OCI-LY7 (cell line): ENCODE results near the gene TPBGL. TPM values are rescaled to one million over a fixed set of nuclear protein-coding genes. Genes with fewer than 3 reads are reported as not detected.

Experiments
- BruUV-seq: library from RNA; stranded (reverse); fragments of 400-500 nt; replicated peaks from 2 replicates; lab custom pipeline; 2021; lab: Mats Ljungman, UMichigan
- CTCF ChIA-PET: fragments of 300-600 bp; sonication (Branson Sonifier 250); formaldehyde crosslinking; loops from one replicate; lab custom pipeline; 2022; ENCODE audit warnings: antibody characterized with exemption; ENCODE audit not compliant: unreplicated experiment; lab: Charles Lee
- POLR2A ChIA-PET: fragments of 300-600 bp; sonication (Branson Sonifier 250); formaldehyde crosslinking; loops from one replicate; lab custom pipeline; 2022; ENCODE audit warnings: antibody characterized with exemption; lab: Charles Lee
- DNase-seq: peaks from one replicate; pipeline ENCODE4 v3.0.0-alpha.2; 2015; ENCODE audit warnings: low spot score
- H2AFZ ChIP-seq: fragments of 200-600 bp; sonication (generic), shearing (Covaris generic); 2 replicates; pipeline ENCODE4 v1.6.1; 2014; ENCODE audit warnings: mild to moderate bottlenecking, antibody characterized with exemption, low read length, moderate library complexity
- H3K27ac ChIP-seq: fragments of 200-600 bp; sonication (generic); 2 replicates; pipeline ENCODE4 v1.5.1; 2014; ENCODE audit warnings: mixed run types, low read depth, mild to moderate bottlenecking, moderate library complexity, low read length, inconsistent platforms; ENCODE audit not compliant: poor library complexity, severe bottlenecking
- H3K36me3 ChIP-seq: fragments of 200-600 bp; sonication (generic); 2 replicates; pipeline ENCODE4 v1.6.1; 2014; ENCODE audit warnings: mild to moderate bottlenecking, antibody characterized with exemption, low read length, moderate library complexity, mixed read lengths; ENCODE audit not compliant: insufficient read depth
- H3K4me1 ChIP-seq: fragments of 200-600 bp; sonication (generic); 2 replicates; pipeline ENCODE4 v1.5.1; 2014; ENCODE audit warnings: mild to moderate bottlenecking, low read length; ENCODE audit not compliant: insufficient read depth, poor library complexity, severe bottlenecking
- H3K4me2 ChIP-seq: fragments of 200-600 bp; sonication (generic); 2 replicates; pipeline ENCODE4 v1.6.1; 2014; ENCODE audit warnings: mild to moderate bottlenecking, low read length
- H3K4me3 ChIP-seq: fragments of 200-600 bp; sonication (generic); 2 replicates; pipeline ENCODE4 v1.5.1; 2014; ENCODE audit warnings: mild to moderate bottlenecking, low read depth, low read length; ENCODE audit not compliant: poor library complexity, severe bottlenecking
- H3K79me2 ChIP-seq: fragments of 200-600 bp; sonication (generic); 2 replicates; pipeline ENCODE4 v1.6.1; 2016; ENCODE audit warnings: low read depth, mild to moderate bottlenecking, low read length, moderate library complexity, mixed read lengths; ENCODE audit not compliant: insufficient read depth
- H3K9me2 ChIP-seq: fragments of 200-600 bp; sonication (generic); 2 replicates; pipeline ENCODE4 v1.6.1; 2016; ENCODE audit warnings: mild to moderate bottlenecking, low read length, mixed read lengths; ENCODE audit not compliant: insufficient read depth
- H3K9me3 ChIP-seq: fragments of 200-600 bp; sonication (generic); 2 replicates; pipeline ENCODE4 v1.6.1; 2014; ENCODE audit warnings: mild to moderate bottlenecking, mixed run types, low read length, mixed read lengths
- H4K20me1 ChIP-seq: fragments of 200-600 bp; sonication (generic); 2 replicates; pipeline ENCODE4 v1.6.1; 2014; ENCODE audit warnings: mild to moderate bottlenecking, antibody characterized with exemption, low read length, moderate library complexity, mixed read lengths; ENCODE audit not compliant: insufficient read depth
- EZH2phosphoT487 ChIP-seq: fragments of 200-600 bp; sonication (generic); IDR thresholded peaks from 2 replicates; pipeline ENCODE4 v1.6.1; 2018; ENCODE audit warnings: low read depth, borderline replicate concordance, mild to moderate bottlenecking, mixed run types, antibody characterized with exemption, low read length, moderate library complexity, mixed read lengths
- intact Hi-C: fragments of 100-400 bp; cut with micrococcal nuclease; formaldehyde crosslinking; loops from one replicate; pipeline ENCODE4 v1.10.0; 2022; ENCODE audit not compliant: unreplicated experiment
- total RNA-seq, 2 experiments: library from RNA; depleted of rRNA in 1 of 2; stranded (reverse); fragments of >200 nt in 1 of 2; shearing (Covaris generic) in 1 of 2; gene quantifications; 2 replicates each; pipeline ENCODE4 v1.2.3, GENCODE V29; 2014 to 2022
- TF ChIP-seq, protein P1 (sequence below): fragments of 200-600 bp; sonication (generic); conservative IDR thresholded peaks from 2 replicates; pipeline ENCODE4 v1.5.1; 2014; ENCODE audit warnings: mild to moderate bottlenecking, antibody characterized with exemption, low read length, moderate library complexity, mixed read lengths

TPBGL gene
- total RNA-seq, 2 experiments from 2014 or later: not detected

- Histone ChIP-seq H3K79me2 (no peaks in the 10 kb centered on the region), H3K4me1 (no peaks in the 10 kb centered on the region), H3K27ac (no peak overlapping the region), H4K20me1 (no peaks in the 10 kb centered on the region), H3K4me2 (no peak overlapping the region), H3K9me2 (no peaks in the 10 kb centered on the region), H3K4me3 (no peak overlapping the region), H3K36me3 (no peaks in the 10 kb centered on the region), H2AFZ (no peak overlapping the region), H3K9me3 (no peaks in the 10 kb centered on the region)
- TF ChIP-seq, protein P1, sequence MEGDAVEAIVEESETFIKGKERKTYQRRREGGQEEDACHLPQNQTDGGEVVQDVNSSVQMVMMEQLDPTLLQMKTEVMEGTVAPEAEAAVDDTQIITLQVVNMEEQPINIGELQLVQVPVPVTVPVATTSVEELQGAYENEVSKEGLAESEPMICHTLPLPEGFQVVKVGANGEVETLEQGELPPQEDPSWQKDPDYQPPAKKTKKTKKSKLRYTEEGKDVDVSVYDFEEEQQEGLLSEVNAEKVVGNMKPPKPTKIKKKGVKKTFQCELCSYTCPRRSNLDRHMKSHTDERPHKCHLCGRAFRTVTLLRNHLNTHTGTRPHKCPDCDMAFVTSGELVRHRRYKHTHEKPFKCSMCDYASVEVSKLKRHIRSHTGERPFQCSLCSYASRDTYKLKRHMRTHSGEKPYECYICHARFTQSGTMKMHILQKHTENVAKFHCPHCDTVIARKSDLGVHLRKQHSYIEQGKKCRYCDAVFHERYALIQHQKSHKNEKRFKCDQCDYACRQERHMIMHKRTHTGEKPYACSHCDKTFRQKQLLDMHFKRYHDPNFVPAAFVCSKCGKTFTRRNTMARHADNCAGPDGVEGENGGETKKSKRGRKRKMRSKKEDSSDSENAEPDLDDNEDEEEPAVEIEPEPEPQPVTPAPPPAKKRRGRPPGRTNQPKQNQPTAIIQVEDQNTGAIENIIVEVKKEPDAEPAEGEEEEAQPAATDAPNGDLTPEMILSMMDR: no peak
- TF ChIP-seq EZH2phosphoT487: no peak
- POLR2A ChIA-PET: interaction anchor here (1.3 kb wide), 1 partner anchor 10 kb away, joined by 4 read pairs; no protein-coding TSS in a partner anchor
- intact Hi-C loops: no loop called here
- CTCF ChIA-PET: no interaction called here
- BruUV-seq: no TSS peak
- no peak for DNase-seq
Measured at GRCh38 chr11:75286826-75287465, 46.4 kb downstream of the TPBGL start.

GRCh38 chr11:75287579-75287978 is 47.0 kb downstream of the TPBGL start:
- H3K36me3 ChIP-seq: no peaks in the 10 kb centered on the region
- ChIA-PET CTCF (no interaction called here), POLR2A (interaction anchor here (1.3 kb wide), 1 partner anchor 9 kb away, joined by 4 read pairs; no protein-coding TSS in a partner anchor)
- no TSS peak for BruUV-seq
- no peaks in the 10 kb centered on the region for H3K4me1 ChIP-seq
- H4K20me1 ChIP-seq: no peaks in the 10 kb centered on the region
- no peak overlapping the region for H2AFZ ChIP-seq
- DNase-seq: no peak
- no peaks in the 10 kb centered on the region for H3K9me3 ChIP-seq
- H3K79me2 ChIP-seq: no peaks in the 10 kb centered on the region
- intact Hi-C loops: no loop called here
- H3K9me2 ChIP-seq: no peaks in the 10 kb centered on the region
- H3K4me2 ChIP-seq: no peak overlapping the region
- H3K4me3 ChIP-seq: no peak overlapping the region
- no peak overlapping the region for H3K27ac ChIP-seq
- TF ChIP-seq, protein P1: no peak
- TF ChIP-seq EZH2phosphoT487: no peak

GRCh38 chr11:75289511-75289760 is 48.9 kb downstream of the TPBGL start:
- DNase-seq: no peak
- ChIA-PET POLR2A (interaction anchor here (0.9 kb wide), 1 partner anchor 271 kb away, joined by 3 read pairs; no protein-coding TSS in a partner anchor), CTCF (no interaction called here)
- intact Hi-C loops: no loop called here
- H3K27ac ChIP-seq: no peak overlapping the region
- TF ChIP-seq, protein P1: no peak
- TF ChIP-seq EZH2phosphoT487: no peak
- no peak overlapping the region for H3K4me3 ChIP-seq
- no peaks in the 10 kb centered on the region for H3K36me3 ChIP-seq
- BruUV-seq: no TSS peak
- no peak overlapping the region for H3K4me2 ChIP-seq
- no peaks in the 10 kb centered on the region for H3K9me3 ChIP-seq
- no peaks in the 10 kb centered on the region for H3K9me2 ChIP-seq
- H3K79me2 ChIP-seq: no peaks in the 10 kb centered on the region
- no peaks in the 10 kb centered on the region for H4K20me1 ChIP-seq
- no peak overlapping the region for H2AFZ ChIP-seq
- H3K4me1 ChIP-seq: no peaks in the 10 kb centered on the region
